ENCODE data around the gene SLC30A5. TPM values are rescaled to one million over a fixed set of nuclear protein-coding genes. Genes with fewer than 3 reads are reported as not detected.
A peak's percentile ranks its signal among the peaks of the same experiment; 100 is the strongest.
"Not testable (repeated sequence)": the region's sequence is repeated elsewhere in the genome, so short reads cannot be mapped to it uniquely, and the experiment has no call there.

Gene SLC30A5
- total RNA-seq, 1 experiment from 2014 or later: 50.0 TPM

DNA sequence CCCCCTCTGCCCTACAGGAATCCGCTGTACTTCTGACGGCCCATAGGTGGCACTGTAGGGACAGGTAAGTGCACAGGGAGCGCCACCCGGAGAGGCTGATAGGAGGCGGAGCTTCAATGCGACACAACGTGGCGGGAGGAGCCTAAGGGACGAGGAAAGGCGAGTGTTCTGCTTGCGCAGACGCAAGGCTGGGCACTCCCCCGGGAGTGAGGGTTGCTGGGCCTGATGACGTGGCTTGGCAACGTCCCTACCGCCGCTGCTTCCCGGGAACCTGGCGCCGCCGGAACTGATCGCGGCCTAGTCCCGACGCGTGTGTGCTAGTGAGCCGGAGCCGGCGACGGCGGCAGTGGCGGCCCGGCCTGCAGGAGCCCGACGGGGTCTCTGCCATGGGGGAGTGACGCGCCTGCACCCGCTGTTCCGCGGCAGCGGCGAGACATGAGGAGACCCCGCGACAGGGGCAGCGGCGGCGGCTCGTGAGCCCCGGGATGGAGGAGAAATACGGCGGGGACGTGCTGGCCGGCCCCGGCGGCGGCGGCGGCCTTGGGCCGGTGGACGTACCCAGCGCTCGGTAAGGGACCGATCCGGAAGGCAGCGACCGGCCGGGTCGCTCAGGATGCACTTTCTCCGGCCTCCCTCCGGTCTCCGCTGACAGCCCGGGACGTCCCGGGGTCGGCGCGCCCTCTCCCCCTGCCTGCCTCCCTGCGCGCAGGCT, at the start of gene SLC30A5 (continued):
- TF ChIP-seq ZBTB33 (IDR thresholded peaks at IDR 0.05; ENCODE audit: extremely low read depth, insufficient replicate concordance, low read length) (no peak), CEBPB (IDR thresholded peaks at IDR 0.05; ENCODE audit: low read depth) (no peak), EZH2phosphoT487 (IDR thresholded peaks at IDR 0.05; ENCODE audit: borderline replicate concordance) (no peak), POLR2AphosphoS5 (IDR thresholded peaks at IDR 0.05; ENCODE audit: low read depth, low read length) (peak; percentile 98), CBX3 (IDR thresholded peaks at IDR 0.05; ENCODE audit: low read depth) (no peak)

GRCh38 chr5:69045213-69045612, 48.6 kb upstream of the SLC30A5 start:
- not testable (repeated sequence) for H2AFZ ChIP-seq (ENCODE audit: low read depth, low read length, poor library complexity, severe bottlenecking)

More at GRCh38 chr5:69045213-69045612, 48.6 kb upstream of the SLC30A5 start:
- H3K27ac ChIP-seq (ENCODE audit: low read depth, low read length); H3K9me2 ChIP-seq (ENCODE audit: insufficient read depth); H4K20me1 ChIP-seq (ENCODE audit: insufficient read depth); H3K4me3 ChIP-seq (replicated peaks in 1 of 2; ENCODE audit: low read depth in 1 of 2, low read length in 2 of 2); DNase-seq (ENCODE audit: low read depth, low spot score); POLR2A ChIA-PET; H3K4me2 ChIP-seq (ENCODE audit: low read length); ATAC-seq; H3K36me3 ChIP-seq (ENCODE audit: control insufficient read depth in 1 of 2, insufficient read depth in 2 of 2, low read length in 2 of 2); H3K9me3 ChIP-seq (ENCODE audit: control insufficient read depth in 1 of 2, insufficient read depth in 1 of 2, low read depth in 1 of 2, low read length in 2 of 2); H3K27me3 ChIP-seq (ENCODE audit: insufficient read depth, low read length); BruUV-seq (replicated peaks); RAD21 ChIA-PET (ENCODE audit: low non-redundant PET in 1 of 2, low total read pairs in 2 of 2, uncharacterized antibody in 2 of 2, unreplicated experiment in 2 of 2); H3K79me2 ChIP-seq (ENCODE audit: insufficient read depth, low read length); H3K9ac ChIP-seq (ENCODE audit: low read length): not testable (repeated sequence)
- CTCF ChIA-PET: interaction anchor here (1.0 to 1.3 kb wide), 2 partner anchors 38 to 48 kb away, joined by 3 read pairs; partner anchors contain the start of gene SLC30A5
- intact Hi-C loops (cut with micrococcal nuclease): loop anchor here (10.0 kb wide), 2 partner anchors 290 to 350 kb away; partner anchors contain the start of gene CCDC125
- peaks cover 4 to 12% of the 10 kb centered on the region in 2 experiments; a peak in 3 of 4 replicates for H3K4me1 ChIP-seq (ENCODE audit: control insufficient read depth in 1 of 2, insufficient read depth in 2 of 2, low read length in 2 of 2)
